Left ventricle myocardium inferior (tissue), 1 donor: ENCODE measurements around the gene IL18BP. TPM values are rescaled to one million over a fixed set of nuclear protein-coding genes. Genes with fewer than 3 reads are reported as not detected.

Experiments used
- DNase-seq: peaks from one replicate; pipeline ENCODE4 v3.0.0-alpha.2; 2020
- H3K27ac ChIP-seq: fragments of 200-600 bp; replicated peaks from 2 replicates; pipeline ENCODE4 v1.8.0; 2021
- H3K27me3 ChIP-seq: fragments of 200-600 bp; 2 replicates; pipeline ENCODE4 v1.8.0; 2021; ENCODE audit warnings: low read depth
- H3K36me3 ChIP-seq: fragments of 200-600 bp; 2 replicates; pipeline ENCODE4 v1.8.0; 2021
- H3K4me1 ChIP-seq: fragments of 200-600 bp; 2 replicates; pipeline ENCODE4 v1.8.0; 2021
- H3K4me3 ChIP-seq: fragments of 200-600 bp; 2 replicates; pipeline ENCODE4 v1.8.0; 2021; ENCODE audit warnings: mild to moderate bottlenecking, moderate library complexity
- H3K9me3 ChIP-seq: fragments of 200-600 bp; replicated peaks from 2 replicates; pipeline ENCODE4 v1.8.0; 2021
- intact Hi-C: fragments of 100-400 bp; cut with micrococcal nuclease; formaldehyde crosslinking; loops from one replicate; pipeline ENCODE4 v1.11.0; 2022
- total RNA-seq: library from RNA; stranded (reverse); fragmentation: NEBNext Ultra II Directional; extraction: Animal tissue kit (Norgen Biotek cat#: 25700); gene quantifications from one replicate; pipeline ENCODE4 v1.2.1, GENCODE V29; 2021
- TF ChIP-seq, protein P1 (sequence below): fragments of 200-600 bp; IDR thresholded peaks from 2 replicates; pipeline ENCODE4 v1.8.0; 2021; ENCODE audit warnings: antibody characterized with exemption, mild to moderate bottlenecking, borderline replicate concordance
- donor health status: DM: no; HTN: yes; CAD: no; lungs with severe emphysema.

The IL18BP gene
- total RNA-seq, 1 donor from 2014 or later = 4.9 TPM

DNA sequence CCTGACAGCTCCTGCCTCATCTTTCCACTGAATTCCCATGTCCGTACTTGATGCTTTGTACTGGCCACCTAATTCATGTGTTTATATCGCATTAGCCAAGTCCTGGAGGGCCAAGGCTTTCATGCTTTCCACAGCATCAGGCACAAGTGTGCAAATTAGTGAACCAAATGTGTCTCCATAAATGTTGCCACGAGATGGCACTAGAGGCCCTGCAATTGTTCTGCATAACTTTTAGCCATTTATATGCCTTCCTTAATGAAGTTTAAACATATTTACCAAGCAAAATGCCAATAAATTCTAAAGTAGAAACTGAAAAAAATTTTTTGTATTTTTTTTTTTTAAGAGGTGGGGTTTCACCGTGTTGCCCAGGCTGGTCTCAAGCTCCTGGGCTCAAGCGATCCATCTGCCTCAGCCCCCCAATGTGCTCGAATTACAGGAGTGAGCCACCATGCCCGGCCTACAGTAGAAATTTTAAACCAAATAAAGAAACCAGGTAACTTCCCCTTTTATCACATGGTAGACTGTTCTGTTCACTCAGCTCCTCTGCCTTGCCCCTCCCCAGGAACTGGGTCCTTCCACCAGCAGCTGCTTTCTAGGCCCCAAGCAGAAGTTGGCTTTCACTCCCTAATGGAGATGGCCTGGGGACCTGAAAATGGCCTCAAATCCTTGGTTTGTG lies 20.8 kb upstream of the IL18BP start:
- no peak overlapping the region for H3K27ac ChIP-seq
- intact Hi-C loops = loop anchor here (5.0 kb wide), 1 partner anchor 109 kb away; no protein-coding TSS in a partner anchor

DNA sequence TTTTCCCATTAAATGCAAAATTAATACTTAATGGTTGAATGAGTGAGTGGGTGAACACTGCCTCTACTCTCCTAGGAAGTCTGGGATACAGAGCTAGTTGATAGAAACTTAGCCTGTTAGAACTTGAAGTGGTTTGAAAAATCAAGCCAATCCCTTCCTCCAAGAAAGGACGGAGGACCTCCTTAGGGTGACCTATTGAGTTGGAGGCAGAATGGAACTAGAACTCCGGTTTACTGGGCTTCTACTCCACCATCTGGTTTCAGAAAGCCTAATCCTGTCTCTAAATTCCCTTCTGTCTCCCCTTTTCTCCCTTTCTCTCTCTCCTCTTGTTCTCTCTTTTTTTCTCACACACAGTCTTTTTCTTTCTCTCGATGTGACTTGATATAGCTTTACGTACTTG lies 19.6 kb upstream of the IL18BP start:
- intact Hi-C loops = loop anchor here (5.0 kb wide), 1 partner anchor 108 kb away; no protein-coding TSS in a partner anchor
- no peak for DNase-seq
- Histone ChIP-seq H3K27ac (no peak overlapping the region), H3K4me1 (no peaks in the 10 kb centered on the region), H3K36me3 (peaks cover 12% of the 10 kb centered on the region), H3K27me3 (no peaks in the 10 kb centered on the region), H3K9me3 (no peaks in the 10 kb centered on the region), H3K4me3 (no peak overlapping the region)
- TF ChIP-seq, protein P1, sequence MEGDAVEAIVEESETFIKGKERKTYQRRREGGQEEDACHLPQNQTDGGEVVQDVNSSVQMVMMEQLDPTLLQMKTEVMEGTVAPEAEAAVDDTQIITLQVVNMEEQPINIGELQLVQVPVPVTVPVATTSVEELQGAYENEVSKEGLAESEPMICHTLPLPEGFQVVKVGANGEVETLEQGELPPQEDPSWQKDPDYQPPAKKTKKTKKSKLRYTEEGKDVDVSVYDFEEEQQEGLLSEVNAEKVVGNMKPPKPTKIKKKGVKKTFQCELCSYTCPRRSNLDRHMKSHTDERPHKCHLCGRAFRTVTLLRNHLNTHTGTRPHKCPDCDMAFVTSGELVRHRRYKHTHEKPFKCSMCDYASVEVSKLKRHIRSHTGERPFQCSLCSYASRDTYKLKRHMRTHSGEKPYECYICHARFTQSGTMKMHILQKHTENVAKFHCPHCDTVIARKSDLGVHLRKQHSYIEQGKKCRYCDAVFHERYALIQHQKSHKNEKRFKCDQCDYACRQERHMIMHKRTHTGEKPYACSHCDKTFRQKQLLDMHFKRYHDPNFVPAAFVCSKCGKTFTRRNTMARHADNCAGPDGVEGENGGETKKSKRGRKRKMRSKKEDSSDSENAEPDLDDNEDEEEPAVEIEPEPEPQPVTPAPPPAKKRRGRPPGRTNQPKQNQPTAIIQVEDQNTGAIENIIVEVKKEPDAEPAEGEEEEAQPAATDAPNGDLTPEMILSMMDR = no peak

More for the DNA sequence above, 20.8 kb upstream of the IL18BP start:
- Histone ChIP-seq H3K36me3 (peaks cover 3% of the 10 kb centered on the region), H3K27me3 (no peaks in the 10 kb centered on the region), H3K4me3 (no peak overlapping the region), H3K4me1 (no peaks in the 10 kb centered on the region), H3K9me3 (no peaks in the 10 kb centered on the region)
- no peak for DNase-seq
- TF ChIP-seq, protein P1 = peak; percentile 78

DNA sequence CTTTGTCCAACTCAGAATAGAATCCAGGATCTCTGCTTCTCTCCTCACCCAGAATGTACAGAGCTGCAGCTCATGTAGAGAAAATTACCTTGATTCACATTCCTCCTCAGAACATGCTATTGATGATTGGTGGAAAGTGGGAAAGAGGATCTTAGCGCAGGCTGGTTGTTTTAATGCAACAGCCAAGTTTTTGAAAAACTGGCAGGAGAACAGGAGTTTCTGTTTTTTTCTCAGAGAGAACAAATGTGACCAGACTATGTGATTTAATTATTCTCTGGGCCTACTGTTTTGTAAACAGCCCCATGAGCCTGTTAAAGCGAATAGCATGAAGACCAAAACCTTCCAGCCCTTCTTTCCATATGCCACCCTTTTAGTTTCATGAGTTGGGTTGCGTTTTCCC lies 19.1 kb upstream of the IL18BP start:
- H3K4me3 ChIP-seq = no peak overlapping the region
- no peaks in the 10 kb centered on the region for H3K27me3 ChIP-seq
- peaks cover 16% of the 10 kb centered on the region for H3K36me3 ChIP-seq
- H3K4me1 ChIP-seq = no peaks in the 10 kb centered on the region
- H3K9me3 ChIP-seq = no peaks in the 10 kb centered on the region
- intact Hi-C loops = loop anchor here (5.0 kb wide), 1 partner anchor 108 kb away; no protein-coding TSS in a partner anchor
- TF ChIP-seq, protein P1 = no peak
- H3K27ac ChIP-seq = no peak overlapping the region
- no peak for DNase-seq

DNA sequence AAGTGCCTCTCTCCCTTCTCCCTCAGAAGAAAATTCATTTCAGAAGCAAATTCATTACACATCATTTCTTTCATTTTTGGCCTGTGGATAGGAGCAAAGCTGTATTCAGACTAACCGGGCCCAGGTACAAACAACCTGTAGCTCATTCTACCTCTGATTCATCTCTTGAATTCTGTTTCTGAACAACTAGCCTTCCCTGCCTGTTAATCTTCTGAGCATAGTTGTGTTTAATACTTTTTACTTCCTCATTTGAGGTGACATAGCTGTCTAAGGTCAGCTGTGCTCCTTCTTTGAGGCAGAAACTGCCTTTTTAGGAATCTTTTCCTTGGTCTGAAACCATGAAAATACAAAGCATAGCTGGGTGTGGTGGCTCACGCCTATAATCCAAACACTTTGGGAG lies 12.6 kb upstream of the IL18BP start:
- Histone ChIP-seq H3K27me3 (no peaks in the 10 kb centered on the region), H3K36me3 (peaks cover 34% of the 10 kb centered on the region), H3K9me3 (no peaks in the 10 kb centered on the region), H3K4me1 (peaks cover 7% of the 10 kb centered on the region), H3K27ac (no peak overlapping the region), H3K4me3 (no peak overlapping the region)
- DNase-seq = no peak
- intact Hi-C loops = no loop called here
- TF ChIP-seq, protein P1 = no peak

DNA sequence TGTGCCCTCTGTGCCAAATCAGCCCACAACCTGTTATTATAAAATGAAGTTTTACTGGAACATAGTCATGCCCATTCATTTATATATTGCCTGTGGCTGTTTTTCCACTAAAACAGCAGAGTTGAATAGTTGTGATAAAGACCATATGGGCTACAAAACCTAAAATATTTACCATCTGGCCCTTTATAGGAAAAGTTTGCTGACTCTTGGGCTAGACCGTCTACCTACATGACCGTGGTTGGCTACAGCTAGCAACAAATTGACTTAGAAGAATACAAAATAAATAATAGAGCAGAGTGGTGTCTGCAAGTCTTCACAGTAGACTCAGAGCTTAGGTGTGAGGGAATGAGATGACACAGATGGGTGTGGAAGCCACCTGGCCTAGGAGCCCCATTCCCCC lies 11.2 kb upstream of the IL18BP start:
- Histone ChIP-seq H3K9me3 (no peaks in the 10 kb centered on the region), H3K36me3 (peaks cover 45% of the 10 kb centered on the region), H3K27ac (no peak overlapping the region), H3K4me3 (no peak overlapping the region), H3K27me3 (no peaks in the 10 kb centered on the region), H3K4me1 (peaks cover 7% of the 10 kb centered on the region)
- TF ChIP-seq, protein P1 = no peak
- intact Hi-C loops = no loop called here
- DNase-seq = no peak
